Right cardiac atrium (tissue), 5 donors: ENCODE results near the gene RUVBL2. TPM values are rescaled to one million over a fixed set of nuclear protein-coding genes. Genes with fewer than 3 reads are reported as not detected.

Experiments used
- ATAC-seq, 2 donors: fragments of 200-7000 bp; cut with Tn5 transposase; one replicate each; pipeline versions ENCODE4 v1.8.0 to v1.9.1; 2020; ENCODE audit warnings: moderate library complexity in 2 of 2, mild to moderate bottlenecking in 1 of 2
- DNase-seq, 3 donors: peaks; one replicate each; pipeline ENCODE4 v3.0.0-alpha.2; 2020
- H3K27ac ChIP-seq: one replicate; pipeline ENCODE4 v1.5.1; 2013; ENCODE audit warnings: mild to moderate bottlenecking, low read length, control low read depth, moderate library complexity
- H3K27me3 ChIP-seq: one replicate; pipeline ENCODE4 v1.6.1; 2013; ENCODE audit not compliant: control insufficient read depth, insufficient read depth
- H3K4me1 ChIP-seq: one replicate; pipeline ENCODE4 v1.6.1; 2013; ENCODE audit warnings: low read length; ENCODE audit not compliant: control insufficient read depth, insufficient read depth
- H3K4me3 ChIP-seq: one replicate; pipeline ENCODE4 v1.5.1; 2013; ENCODE audit warnings: low read length, control low read depth
- H3K9me3 ChIP-seq: one replicate; pipeline ENCODE4 v1.6.1; 2013; ENCODE audit warnings: low read length; ENCODE audit not compliant: control insufficient read depth
- WGBS: extraction: QIAGEN DNeasy Blood & Tissue Kit; methylation state at CpG from one replicate; pipeline ENCODE4 v1.1.7; 2013; 5-methylcytosine and 5-hydroxymethylcytosine counted together
- intact Hi-C, 4 donors: fragments of 100-400 bp; cut with DNase I; formaldehyde crosslinking; loops; one replicate each; pipeline versions ENCODE4 v1.11.0 to v1.14.0; 2022 to 2023
- polyA plus RNA-seq: library from polyadenylated mRNA; stranded (reverse); fragments of 200-250 nt; gene quantifications from one replicate; pipeline ENCODE4 v1.2.3, GENCODE V29; 2013
- total RNA-seq, 4 donors: library from RNA; stranded (reverse); fragmentation: NEBNext Ultra II Directional; extraction: Animal tissue kit (Norgen Biotek cat#: 25700); gene quantifications; one replicate each; pipeline ENCODE4 v1.2.1, GENCODE V29; 2021
- donor health status: healthy with polysubstance abuse.
- donor health status: DM: no; HTN: yes; CAD: no.
- donor health status: DM: no; HTN: no; CAD: no.
- donor health status: DM: no; HTN: yes; CAD: no; lungs with severe emphysema.
- donor health status: DM: yes; HTN: yes; CAD: no.

RUVBL2 gene
- total and polyA plus RNA-seq, 5 donors = 39.4 to 54.5 (median 46.6) TPM

- no peaks in the 10 kb centered on the region for H3K9me3 ChIP-seq
- peak within 1 kb of the TSS; percentile 81 for H3K4me3 ChIP-seq
- ATAC-seq = peak; percentile 95 to 96
- peak; percentile 97 to 99 (median 99) for DNase-seq
- under 1% methylated on average over 71 of the region's 71 CpGs for WGBS
- intact Hi-C loops = loop anchor here in 2 of 4 donors (5.0 to 10.0 kb wide), 2 partner anchors 50 to 52 kb away; partner anchors contain the start of gene NUCB1 (in 2 of the 2)
- H3K4me1 ChIP-seq = no peaks in the 10 kb centered on the region
- H3K27me3 ChIP-seq = no peaks in the 10 kb centered on the region
- H3K27ac ChIP-seq = peak within 1 kb of the TSS; percentile 82
Observed at GRCh38 chr19:48954595-48955307, 38.9 kb upstream of the RUVBL2 start, which contains the start of gene BAX. TSS of gene BAX (plus strand) at chr19:48954875. CDS start at chr19:48954929, 54 bp downstream.

GRCh38 chr19:48955308-48955958, 38.3 kb upstream of the RUVBL2 start:
- 53% methylated on average over 16 of the region's 16 CpGs for WGBS
- no peaks in the 10 kb centered on the region for H3K4me1 ChIP-seq
- H3K27ac ChIP-seq = peak overlapping the region; percentile 62
- no peaks in the 10 kb centered on the region for H3K9me3 ChIP-seq
- no peaks in the 10 kb centered on the region for H3K27me3 ChIP-seq
- DNase-seq (peak in 1 of 3 donors; percentile 65), ATAC-seq (peak in 1 of 2 donors; percentile 1)
- intact Hi-C loops = loop anchor here in 1 of 4 donors (10.0 kb wide), 1 partner anchor 51 kb away; the partner anchor contains the start of gene NUCB1
- peak overlapping the region; percentile 81 for H3K4me3 ChIP-seq

DNA sequence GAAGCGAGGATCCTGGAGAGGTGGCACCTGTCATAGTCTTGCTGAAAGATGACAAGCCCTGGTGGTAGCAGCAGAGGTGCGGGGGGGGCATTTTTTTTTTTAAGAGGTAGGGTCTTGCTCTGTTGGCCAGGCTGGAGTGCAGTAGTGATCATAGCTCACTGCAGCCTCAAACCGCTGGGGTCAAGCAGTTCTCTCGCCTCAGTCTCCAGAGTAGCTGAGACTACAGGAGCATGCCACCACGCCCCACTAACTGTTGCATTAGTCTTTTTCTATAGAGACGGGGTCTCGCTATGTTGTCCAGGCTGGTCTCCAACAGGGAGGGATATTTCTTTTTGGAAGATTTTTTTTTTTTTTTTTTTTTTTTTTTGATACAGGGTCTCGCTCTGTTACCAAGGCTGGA, 35.7 kb upstream of the RUVBL2 start:
- Histone ChIP-seq H3K4me1 (no peaks in the 10 kb centered on the region), H3K27me3 (no peaks in the 10 kb centered on the region), H3K4me3 (no peak overlapping the region), H3K9me3 (no peaks in the 10 kb centered on the region), H3K27ac (no peak overlapping the region)
- DNase-seq (no peak), ATAC-seq (no peak)
- WGBS = 98% methylated on average over 8 of the region's 8 CpGs
- intact Hi-C loops = loop anchor here in 1 of 4 donors (10.0 kb wide), 1 partner anchor 53 kb away; the partner anchor contains the start of gene NUCB1

DNA sequence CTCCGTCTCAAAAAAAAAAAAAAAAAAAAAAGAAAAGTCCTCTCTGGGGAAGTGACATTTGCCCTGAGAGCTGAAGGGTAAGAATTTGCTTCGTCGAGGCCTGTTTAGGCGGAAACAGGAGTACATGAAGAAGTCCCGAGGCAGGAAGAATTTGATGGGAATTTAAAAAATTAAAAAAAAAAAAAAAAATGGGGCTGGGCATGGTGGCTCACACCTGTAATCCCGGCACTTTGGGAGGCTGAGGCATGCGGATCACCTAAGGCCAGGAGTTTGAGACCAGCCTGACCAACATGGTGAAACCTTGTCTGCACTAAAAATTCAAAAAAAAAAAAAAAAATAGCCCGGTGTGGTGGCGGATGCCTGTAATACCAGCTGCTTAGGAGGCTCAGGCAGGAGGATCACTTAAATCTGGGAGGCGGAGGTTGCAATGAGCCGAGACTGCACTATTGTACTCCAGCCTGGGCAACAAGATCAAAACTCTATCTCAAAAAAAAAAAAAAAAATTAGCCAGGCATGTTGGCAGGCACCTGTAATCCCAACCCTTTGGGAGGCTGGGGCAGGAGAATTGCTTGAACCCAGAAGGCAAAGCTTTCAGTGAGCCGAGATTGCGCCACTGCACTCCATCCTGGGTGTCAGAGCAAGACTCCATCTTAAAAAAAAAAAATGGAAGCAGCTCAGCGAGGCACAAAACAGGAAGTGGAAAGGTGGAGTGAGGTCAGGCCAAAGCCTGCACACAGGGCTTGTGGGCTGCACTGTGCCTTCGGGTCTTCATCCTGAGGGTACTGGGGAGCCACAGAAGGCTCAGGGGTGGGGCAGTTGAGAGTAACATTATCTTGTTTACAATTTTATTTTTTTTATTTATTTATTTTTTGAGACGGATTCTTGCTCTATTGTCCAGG, 34.1 kb upstream of the RUVBL2 start:
- Histone ChIP-seq H3K27ac (no peak overlapping the region), H3K4me3 (no peak overlapping the region), H3K27me3 (no peaks in the 10 kb centered on the region), H3K4me1 (peaks cover 9% of the 10 kb centered on the region), H3K9me3 (no peaks in the 10 kb centered on the region)
- ATAC-seq = no peak
- intact Hi-C loops = loop anchor here in 3 of 4 donors (10.0 kb wide), 2 partner anchors 55 to 85 kb away; partner anchors contain the start of genes NUCB1 (in 2 of the 3) and PPP1R15A (in 1 of the 3)
- 79% methylated on average over 16 of the region's 16 CpGs for WGBS
- no peak for DNase-seq

- Histone ChIP-seq H3K4me1 (peaks cover 9% of the 10 kb centered on the region), H3K9me3 (no peaks in the 10 kb centered on the region), H3K27ac (no peak overlapping the region), H3K4me3 (no peak overlapping the region), H3K27me3 (no peaks in the 10 kb centered on the region)
- 88% methylated on average over 19 of the region's 19 CpGs for WGBS
- intact Hi-C loops = loop anchor here in 2 of 4 donors (10.0 kb wide), 2 partner anchors 56 to 86 kb away; partner anchors contain the start of genes NUCB1 (in 1 of the 2) and PPP1R15A (in 1 of the 2)
- DNase-seq = peak in 1 of 3 donors; percentile 69
- ATAC-seq = no peak
Observed at GRCh38 chr19:48961051-48961649, 32.5 kb upstream of the RUVBL2 start.

- H3K4me3 ChIP-seq = no peak overlapping the region
- no peaks in the 10 kb centered on the region for H3K9me3 ChIP-seq
- ATAC-seq = no peak
- H3K27me3 ChIP-seq = no peaks in the 10 kb centered on the region
- WGBS = 85% methylated on average over 12 of the region's 12 CpGs
- H3K4me1 ChIP-seq = peaks cover 9% of the 10 kb centered on the region
- DNase-seq = peak in 1 of 3 donors; percentile 70
- intact Hi-C loops = loop anchor here in 2 of 4 donors (10.0 kb wide), 2 partner anchors 57 to 87 kb away; partner anchors contain the start of genes NUCB1 (in 1 of the 2) and PPP1R15A (in 1 of the 2)
- H3K27ac ChIP-seq = no peak overlapping the region
Observed at GRCh38 chr19:48961673-48962028, 32.0 kb upstream of the RUVBL2 start.

- ATAC-seq (peak; percentile 2 to 31), DNase-seq (peak; percentile 69 to 83 (median 77))
- peak overlapping the region; percentile 41 for H3K27ac ChIP-seq
- no peaks in the 10 kb centered on the region for H3K27me3 ChIP-seq
- 57% methylated on average over 22 of the region's 22 CpGs for WGBS
- no peaks in the 10 kb centered on the region for H3K9me3 ChIP-seq
- intact Hi-C loops = loop anchor here in 2 of 4 donors (10.0 kb wide), 2 partner anchors 57 to 87 kb away; partner anchors contain the start of genes NUCB1 (in 1 of the 2) and PPP1R15A (in 1 of the 2)
- peaks cover 9% of the 10 kb centered on the region for H3K4me1 ChIP-seq
- no peak overlapping the region for H3K4me3 ChIP-seq
Observed at GRCh38 chr19:48962029-48962848, 31.4 kb upstream of the RUVBL2 start.

DNA sequence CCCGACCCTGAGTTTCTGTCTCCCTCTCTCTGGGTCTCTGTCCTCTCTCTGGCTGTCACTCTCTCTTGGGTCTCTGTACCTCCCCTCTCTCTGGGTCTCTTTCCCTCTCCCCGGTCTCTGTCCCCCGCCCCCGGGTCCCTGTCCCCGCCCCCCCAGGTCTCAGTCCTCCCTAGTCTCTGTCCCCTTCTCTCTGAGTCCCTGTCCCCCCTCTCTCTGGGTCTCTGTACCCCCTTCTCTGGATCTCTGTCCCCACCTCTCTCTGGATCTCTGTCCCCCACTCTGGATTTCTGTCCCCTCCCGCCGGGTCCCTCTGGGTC, 30.9 kb upstream of the RUVBL2 start:
- Histone ChIP-seq H3K4me1 (peaks cover 10% of the 10 kb centered on the region), H3K27ac (peak overlapping the region; percentile 41), H3K9me3 (no peaks in the 10 kb centered on the region), H3K27me3 (no peaks in the 10 kb centered on the region), H3K4me3 (no peak overlapping the region)
- ATAC-seq (no peak), DNase-seq (no peak)
- intact Hi-C loops = loop anchor here in 2 of 4 donors (10.0 kb wide), 2 partner anchors 58 to 88 kb away; partner anchors contain the start of genes NUCB1 (in 1 of the 2) and PPP1R15A (in 1 of the 2)
- 64% methylated on average over 7 of the region's 7 CpGs for WGBS

DNA sequence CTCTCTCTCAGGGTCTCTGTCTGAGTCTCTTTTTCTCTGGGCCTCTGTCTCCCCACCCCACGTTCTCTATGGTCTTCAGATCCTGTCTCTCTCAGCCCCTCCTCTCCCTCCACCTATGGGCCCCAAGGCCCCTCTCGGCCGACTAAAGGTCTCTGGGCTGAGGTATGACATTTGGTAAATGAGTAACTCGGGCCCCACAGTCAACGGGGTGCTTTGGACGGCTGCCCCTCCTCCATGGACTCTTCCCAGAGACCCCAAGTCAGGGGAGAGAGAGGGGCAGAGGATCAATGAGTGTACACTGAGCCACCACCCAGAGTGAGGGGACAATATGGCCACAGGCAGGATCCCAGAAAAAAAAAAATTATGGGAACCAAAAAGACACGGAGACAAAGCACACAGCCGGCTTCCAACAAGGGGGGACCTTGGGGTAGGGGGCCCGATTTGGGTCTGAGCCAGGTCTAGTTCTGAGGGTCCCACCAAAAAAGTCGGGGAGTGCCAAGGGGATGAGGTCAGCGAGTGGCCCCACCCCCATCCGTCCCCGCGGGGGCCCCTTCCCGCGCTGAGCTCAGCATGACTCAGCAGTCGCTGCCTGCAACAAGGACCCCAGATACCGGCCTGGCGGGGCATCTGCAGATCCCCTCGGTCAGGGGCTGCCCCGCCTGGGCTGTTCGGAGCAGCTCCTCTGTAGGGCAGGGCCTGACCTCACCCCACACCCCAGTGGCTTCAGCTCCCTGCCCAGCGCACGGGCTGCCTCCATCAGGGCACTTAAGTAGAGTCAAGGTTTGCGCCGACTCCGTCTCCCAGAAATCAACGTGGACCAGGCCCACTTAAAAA, 30.1 kb upstream of the RUVBL2 start:
- Histone ChIP-seq H3K9me3 (no peaks in the 10 kb centered on the region), H3K27ac (peak overlapping the region; percentile 85), H3K4me3 (no peak overlapping the region), H3K27me3 (no peaks in the 10 kb centered on the region), H3K4me1 (peaks cover 11% of the 10 kb centered on the region)
- intact Hi-C loops = loop anchor here in 2 of 4 donors (10.0 kb wide), 2 partner anchors 59 to 89 kb away; partner anchors contain the start of genes NUCB1 (in 1 of the 2) and PPP1R15A (in 1 of the 2)
- DNase-seq (peak; percentile 88 to 93 (median 92)), ATAC-seq (peak; percentile 25 to 39)
- WGBS = 13% methylated on average over 28 of the region's 28 CpGs
